DMS153 treated with DMSO at 0.1 percent for 48 hours (cell line): ENCODE results near the gene CRABP2.
A peak's percentile ranks its signal among the peaks of the same experiment; 100 is the strongest.

Source experiments
- DNase-seq: peaks from one replicate; lab custom pipeline; 2025; ENCODE audit not compliant: unreplicated experiment; lab: John Stamatoyannopoulos, UW

Gene CRABP2

GRCh38 chr1:156709757-156710489 is 4.5 kb upstream of the CRABP2 start:
- no peak for DNase-seq

GRCh38 chr1:156709031-156709430 is 3.6 kb upstream of the CRABP2 start:
- no peak for DNase-seq

GRCh38 chr1:156708218-156708661 is 2.9 kb upstream of the CRABP2 start:
- DNase-seq: no peak

- DNase-seq: no peak
These were observed 2.2 kb upstream of the CRABP2 start for GRCh38 chr1:156707417-156708217.

GRCh38 chr1:156706657-156707416 is 1.5 kb upstream of the CRABP2 start:
- no peak for DNase-seq

- peak; percentile 74 for DNase-seq
These were observed 704 bp upstream of the CRABP2 start for GRCh38 chr1:156705918-156706656.

GRCh38 chr1:156704930-156705320 is 458 bp downstream of the CRABP2 start:
- DNase-seq: no peak

- DNase-seq: no peak
These were observed 1.1 kb downstream of the CRABP2 start for GRCh38 chr1:156704166-156704711.

GRCh38 chr1:156703741-156704140 is 1.6 kb downstream of the CRABP2 start:
- no peak for DNase-seq

GRCh38 chr1:156703336-156703735 is 2.0 kb downstream of the CRABP2 start:
- DNase-seq: no peak

- DNase-seq: no peak
These were observed 4.4 kb downstream of the CRABP2 start for GRCh38 chr1:156700736-156701531.

GRCh38 chr1:156698995-156699394 is 6.4 kb downstream of the CRABP2 start:
- no peak for DNase-seq

GRCh38 chr1:156697481-156697880 is 7.9 kb downstream of the CRABP2 start:
- DNase-seq: peak; percentile 63

- DNase-seq: no peak
These were observed 8.6 kb downstream of the CRABP2 start for GRCh38 chr1:156696755-156697154.

- DNase-seq: no peak
These were observed 10.8 kb downstream of the CRABP2 start for GRCh38 chr1:156694690-156694962.

GRCh38 chr1:156693848-156694689 is 11.3 kb downstream of the CRABP2 start:
- no peak for DNase-seq

GRCh38 chr1:156692925-156693847 is 12.2 kb downstream of the CRABP2 start:
- DNase-seq: peak; percentile 92

GRCh38 chr1:156692441-156692924 is 12.9 kb downstream of the CRABP2 start:
- DNase-seq: no peak
